ENCODE data around the gene TBX4. TPM values are rescaled to one million over a fixed set of nuclear protein-coding genes. Genes with fewer than 3 reads are reported as not detected.

TBX4 gene
- total and polyA plus RNA-seq, 9 of the 15 experiments (the other 6 are each of a cell fraction or from before 2014, with no cell fraction given): not detected

DNA sequence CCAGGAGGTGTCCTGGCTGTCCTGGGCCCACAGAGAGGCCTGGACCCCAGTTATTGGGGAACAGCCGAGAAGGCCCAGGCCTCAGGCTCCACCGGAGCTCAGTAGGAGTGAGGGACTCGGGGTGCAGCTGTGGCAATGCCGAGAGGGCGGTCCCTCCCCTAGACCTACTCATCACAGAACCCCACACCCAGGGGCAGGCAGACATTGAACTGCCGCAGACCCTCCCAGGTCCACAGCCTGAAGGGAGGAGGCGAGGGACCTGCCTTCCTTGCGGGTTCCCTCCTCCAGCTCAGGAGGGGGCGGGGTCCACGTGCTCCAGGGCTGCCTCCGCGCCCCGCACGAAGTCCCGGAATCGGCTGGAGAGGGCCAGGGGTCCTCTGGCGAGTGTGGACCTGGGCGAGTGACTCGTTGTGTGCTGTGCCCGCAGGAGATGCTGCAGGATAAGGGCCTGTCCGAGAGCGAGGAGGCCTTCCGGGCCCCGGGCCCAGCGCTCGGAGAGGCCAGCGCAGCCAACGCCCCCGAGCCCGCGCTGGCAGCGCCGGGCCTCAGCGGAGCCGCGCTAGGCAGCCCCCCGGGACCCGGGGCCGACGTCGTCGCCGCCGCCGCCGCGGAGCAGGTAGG is 3.9 kb downstream of the TBX4 start:
- intact Hi-C loops (cut with micrococcal nuclease): no loop called here
- Histone ChIP-seq H3K9me3 (replicated peaks; ENCODE audit: control insufficient read depth, insufficient read depth, low read depth, low read length) (no peaks in the 10 kb centered on the region), H3K27me3 (ENCODE audit: control insufficient read depth in 2 of 2, insufficient read depth in 2 of 2, low read length in 2 of 2) (peaks cover 29 to 73% of the 10 kb centered on the region in 2 experiments; a peak in 4 of 5 replicates), H3K9ac (ENCODE audit: insufficient read depth in 1 of 2, low read depth in 2 of 2, low read length in 2 of 2) (no peak overlapping the region), H3K79me2 (ENCODE audit: control insufficient read depth, insufficient read depth, low read length) (no peaks in the 10 kb centered on the region), H3K4me1 (replicated peaks in 1 of 2; ENCODE audit: control insufficient read depth in 2 of 2, insufficient read depth in 2 of 2, low read length in 2 of 2) (peaks cover 0 to 35% of the 10 kb centered on the region in 2 experiments; a peak in 2 of 5 replicates), H3K4me2 (ENCODE audit: insufficient read depth, low read length) (no peak overlapping the region), H3K9me1 (ENCODE audit: control insufficient read depth, insufficient read depth, low read length) (no peaks in the 10 kb centered on the region), H3K4me3 (no peak overlapping the region), H4K20me1 (replicated peaks; ENCODE audit: control insufficient read depth, insufficient read depth, low read length) (no peaks in the 10 kb centered on the region), H2AFZ (ENCODE audit: low read depth, low read length) (no peak overlapping the region), H3K27ac (ENCODE audit: extremely low read depth, low read depth, low read length) (no peak overlapping the region), H3K36me3 (ENCODE audit: control insufficient read depth, insufficient read depth, low read length) (no peaks in the 10 kb centered on the region)
- FAIRE-seq: no peak
- no peak for DNase-seq (ENCODE audit: extremely low read depth in 1 of 4, low spot score in 3 of 4)
- TF ChIP-seq, protein P1, sequence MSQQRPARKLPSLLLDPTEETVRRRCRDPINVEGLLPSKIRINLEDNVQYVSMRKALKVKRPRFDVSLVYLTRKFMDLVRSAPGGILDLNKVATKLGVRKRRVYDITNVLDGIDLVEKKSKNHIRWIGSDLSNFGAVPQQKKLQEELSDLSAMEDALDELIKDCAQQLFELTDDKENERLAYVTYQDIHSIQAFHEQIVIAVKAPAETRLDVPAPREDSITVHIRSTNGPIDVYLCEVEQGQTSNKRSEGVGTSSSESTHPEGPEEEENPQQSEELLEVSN (IDR thresholded peaks at IDR 0.05; ENCODE audit: borderline replicate concordance in 1 of 2, extremely low read depth in 1 of 2, insufficient read depth in 1 of 2, insufficient read length in 1 of 2, low read depth in 1 of 2, low read length in 1 of 2, poor library complexity in 1 of 2, severe bottlenecking in 1 of 2): peak in 1 of 2 experiments; percentile 31
- TF ChIP-seq, protein P2, sequence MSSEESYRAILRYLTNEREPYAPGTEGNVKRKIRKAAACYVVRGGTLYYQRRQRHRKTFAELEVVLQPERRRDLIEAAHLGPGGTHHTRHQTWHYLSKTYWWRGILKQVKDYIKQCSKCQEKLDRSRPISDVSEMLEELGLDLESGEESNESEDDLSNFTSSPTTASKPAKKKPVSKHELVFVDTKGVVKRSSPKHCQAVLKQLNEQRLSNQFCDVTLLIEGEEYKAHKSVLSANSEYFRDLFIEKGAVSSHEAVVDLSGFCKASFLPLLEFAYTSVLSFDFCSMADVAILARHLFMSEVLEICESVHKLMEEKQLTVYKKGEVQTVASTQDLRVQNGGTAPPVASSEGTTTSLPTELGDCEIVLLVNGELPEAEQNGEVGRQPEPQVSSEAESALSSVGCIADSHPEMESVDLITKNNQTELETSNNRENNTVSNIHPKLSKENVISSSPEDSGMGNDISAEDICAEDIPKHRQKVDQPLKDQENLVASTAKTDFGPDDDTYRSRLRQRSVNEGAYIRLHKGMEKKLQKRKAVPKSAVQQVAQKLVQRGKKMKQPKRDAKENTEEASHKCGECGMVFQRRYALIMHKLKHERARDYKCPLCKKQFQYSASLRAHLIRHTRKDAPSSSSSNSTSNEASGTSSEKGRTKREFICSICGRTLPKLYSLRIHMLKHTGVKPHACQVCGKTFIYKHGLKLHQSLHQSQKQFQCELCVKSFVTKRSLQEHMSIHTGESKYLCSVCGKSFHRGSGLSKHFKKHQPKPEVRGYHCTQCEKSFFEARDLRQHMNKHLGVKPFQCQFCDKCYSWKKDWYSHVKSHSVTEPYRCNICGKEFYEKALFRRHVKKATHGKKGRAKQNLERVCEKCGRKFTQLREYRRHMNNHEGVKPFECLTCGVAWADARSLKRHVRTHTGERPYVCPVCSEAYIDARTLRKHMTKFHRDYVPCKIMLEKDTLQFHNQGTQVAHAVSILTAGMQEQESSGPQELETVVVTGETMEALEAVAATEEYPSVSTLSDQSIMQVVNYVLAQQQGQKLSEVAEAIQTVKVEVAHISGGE (CRISPR knock-in tag; IDR thresholded peaks at IDR 0.05): peak in 1 of 3 experiments; percentile 90; a peak in 1 of 6 replicates
- TF ChIP-seq PTRF (tag; IDR thresholded peaks at IDR 0.05) (no peak), FOXM1 (IDR thresholded peaks at IDR 0.05; ENCODE audit: low read depth) (no peak), FOXM1 (CRISPR knock-in tag; IDR thresholded peaks at IDR 0.05; ENCODE audit: low read depth) (no peak), GATAD2A (IDR thresholded peaks at IDR 0.05) (no peak), LCOR (CRISPR knock-in tag; IDR thresholded peaks at IDR 0.05) (no peak)
- 1% methylated on average over 17 of the region's 47 CpGs for WGBS (ENCODE audit: insufficient coverage, low coverage, missing lambda C conversion rate)
- ATAC-seq: no peak
- BruUV-seq (replicated peaks): no TSS peak
- ChIA-PET POLR2A (interaction anchor here (0.6 to 0.7 kb wide), 2 partner anchors 11 to 32 kb away, joined by 3 read pairs; no protein-coding TSS in a partner anchor), CTCF (ENCODE audit: low intra/inter-chr PET ratio) (no interaction called here)
- in situ Hi-C loops (cut with MboI): no loop called here

All from K562 (cell line).